Panc1 (cell line): ENCODE data around the gene RIOK1. TPM values are rescaled to one million over a fixed set of nuclear protein-coding genes. Genes with fewer than 3 reads are reported as not detected.

Source experiments
- ATAC-seq: fragments of 200-7000 bp; cut with Tn5 transposase; 2 replicates; pipeline ENCODE4 v1.9.1; 2020; ENCODE audit warnings: mild to moderate bottlenecking, moderate library complexity
- BruUV-seq: library from RNA; stranded (reverse); fragments of 400-500 nt; replicated peaks from 2 replicates; lab custom pipeline; 2021; lab: Mats Ljungman, UMichigan
- CTCF ChIA-PET: fragments of 300-600 bp; sonication (Branson Sonifier 250); formaldehyde crosslinking; loops from one replicate; lab custom pipeline; 2022; ENCODE audit warnings: antibody characterized with exemption; lab: Charles Lee
- POLR2A ChIA-PET: fragments of 300-600 bp; sonication (Branson Sonifier 250); formaldehyde crosslinking; loops from one replicate; lab custom pipeline; 2022; ENCODE audit warnings: antibody characterized with exemption; lab: Charles Lee
- DNase-seq: peaks from one replicate; pipeline ENCODE4 v3.0.0-alpha.2; 2010; ENCODE audit warnings: low read depth, low spot score
- H3K27ac ChIP-seq: 2 replicates; pipeline ENCODE4 v1.5.1; 2011; ENCODE audit warnings: mild to moderate bottlenecking, low read length, inconsistent platforms
- H3K27me3 ChIP-seq: fragments of 200-500 bp; sonication (Bioruptor generic); 2 replicates; pipeline ENCODE4 v1.6.0; 2014; ENCODE audit warnings: low read length, inconsistent platforms; ENCODE audit not compliant: control insufficient read depth, insufficient read depth
- H3K36me3 ChIP-seq: fragments of 200-500 bp; sonication (Bioruptor generic); 2 replicates; pipeline ENCODE4 v1.5.1; 2014; ENCODE audit warnings: inconsistent platforms, mild to moderate bottlenecking, low read length, moderate library complexity; ENCODE audit not compliant: control insufficient read depth, insufficient read depth
- H3K4me1 ChIP-seq: 2 replicates; pipeline ENCODE4 v1.5.1; 2011; ENCODE audit warnings: inconsistent platforms, mild to moderate bottlenecking, low read length, moderate library complexity; ENCODE audit not compliant: control insufficient read depth, insufficient read depth
- H3K4me3 ChIP-seq, 2 experiments: 2 replicates each; pipeline ENCODE4 v1.5.1; 2011 to 2012; ENCODE audit warnings: low read depth in 2 of 2, low read length in 2 of 2, mild to moderate bottlenecking in 2 of 2, inconsistent platforms in 1 of 2, moderate library complexity in 1 of 2
- H3K9me3 ChIP-seq: fragments of 200-500 bp; sonication (Bioruptor generic); 2 replicates; pipeline ENCODE4 v1.5.1; 2014; ENCODE audit warnings: low read depth, mild to moderate bottlenecking, inconsistent platforms, low read length, moderate library complexity; ENCODE audit not compliant: control insufficient read depth, insufficient read depth
- CTCF ChIP-seq: fragments of 450-650 bp; IDR thresholded peaks from 2 replicates; pipeline ENCODE4 v1.5.1; 2017; ENCODE audit warnings: mild to moderate bottlenecking
- POLR2AphosphoS5 ChIP-seq: IDR thresholded peaks from 2 replicates; pipeline ENCODE4 v1.6.1; 2012; ENCODE audit warnings: mild to moderate bottlenecking, low read depth, low read length, moderate library complexity
- REST ChIP-seq, 2 experiments: IDR thresholded peaks; 2 replicates each; pipeline ENCODE4 v1.6.1; 2011 to 2012; ENCODE audit warnings: low read depth in 2 of 2, control low read depth in 1 of 2, low read length in 1 of 2, mild to moderate bottlenecking in 1 of 2, moderate library complexity in 1 of 2; ENCODE audit not compliant: insufficient read depth in 1 of 2
- SIN3A ChIP-seq: IDR thresholded peaks from 2 replicates; pipeline ENCODE4 v1.6.1; 2012; ENCODE audit warnings: low read depth, mild to moderate bottlenecking, low read length, moderate library complexity, borderline replicate concordance; ENCODE audit not compliant: insufficient read depth
- TCF7L2 ChIP-seq: IDR thresholded peaks from 2 replicates; pipeline ENCODE4 v1.6.1; 2011; ENCODE audit warnings: mild to moderate bottlenecking, low read depth, low read length, inconsistent platforms
- in situ Hi-C: cut with HindIII; loops from 2 replicates; pipeline ENCODE4 v1.10.0; 2016; ENCODE audit warnings: low sequenced_read_pairs, low pct_unique_long_range_greater_than_20kb
- intact Hi-C: fragments of 100-400 bp; cut with micrococcal nuclease; formaldehyde crosslinking; loops from one replicate; pipeline ENCODE4 v1.10.0; 2022; ENCODE audit not compliant: unreplicated experiment
- total RNA-seq: library from RNA; stranded (reverse); gene quantifications from one replicate; pipeline ENCODE4 v1.2.1, GENCODE V29; 2021; ENCODE audit not compliant: unreplicated experiment

Gene RIOK1
- total RNA-seq, 1 experiment from 2014 or later, result 30.0 TPM

GRCh38 chr6:7448232-7448631, 58.6 kb downstream of the RIOK1 start:
- no peak overlapping the region for H3K4me3 ChIP-seq
- no peak for TF ChIP-seq TCF7L2
- no peak for TF ChIP-seq SIN3A
- no peak for TF ChIP-seq CTCF
- H3K4me1 ChIP-seq, result no peaks in the 10 kb centered on the region
- ChIA-PET CTCF (no interaction called here), POLR2A (no interaction called here)
- no peak overlapping the region for H3K27ac ChIP-seq
- BruUV-seq, result no TSS peak
- ATAC-seq (no peak), DNase-seq (no peak)
- H3K36me3 ChIP-seq, result no peaks in the 10 kb centered on the region
- intact Hi-C loops, result no loop called here
- in situ Hi-C loops, result no loop called here
- no peaks in the 10 kb centered on the region for H3K9me3 ChIP-seq
- H3K27me3 ChIP-seq, result no peaks in the 10 kb centered on the region

GRCh38 chr6:7449018-7449417, 59.4 kb downstream of the RIOK1 start:
- H3K36me3 ChIP-seq, result no peaks in the 10 kb centered on the region
- no peak for ATAC-seq
- no peak for DNase-seq
- H3K4me3 ChIP-seq, result no peak overlapping the region
- intact Hi-C loops (no loop called here), in situ Hi-C loops (no loop called here)
- no TSS peak for BruUV-seq
- no peaks in the 10 kb centered on the region for H3K9me3 ChIP-seq
- no peaks in the 10 kb centered on the region for H3K27me3 ChIP-seq
- ChIA-PET CTCF (no interaction called here), POLR2A (no interaction called here)
- TF ChIP-seq REST (IDR thresholded peaks at IDR 0.05; ENCODE audit: insufficient read depth in 1 of 2, low read depth in 2 of 2, low read length in 1 of 2), result no peak
- no peak for TF ChIP-seq TCF7L2
- no peak for TF ChIP-seq SIN3A
- TF ChIP-seq CTCF, result no peak
- no peak for TF ChIP-seq POLR2AphosphoS5
- H3K27ac ChIP-seq, result no peak overlapping the region
- H3K4me1 ChIP-seq, result no peaks in the 10 kb centered on the region
